GM18507 (cell line): ENCODE results near the gene CAMKMT.
A peak's percentile ranks its signal among the peaks of the same experiment; 100 is the strongest.

Source experiments
- DNase-seq: peaks from one replicate; pipeline ENCODE4 v3.0.0; 2011; ENCODE audit warnings: low read depth; ENCODE audit not compliant: insufficient read length; ENCODE audit errors: extremely low spot score
- FAIRE-seq: peaks from 2 replicates; lab custom pipeline; 2011; peaks lifted over from hg19 to GRCh38; lab: Jason Lieb, UNC

Gene CAMKMT

DNA sequence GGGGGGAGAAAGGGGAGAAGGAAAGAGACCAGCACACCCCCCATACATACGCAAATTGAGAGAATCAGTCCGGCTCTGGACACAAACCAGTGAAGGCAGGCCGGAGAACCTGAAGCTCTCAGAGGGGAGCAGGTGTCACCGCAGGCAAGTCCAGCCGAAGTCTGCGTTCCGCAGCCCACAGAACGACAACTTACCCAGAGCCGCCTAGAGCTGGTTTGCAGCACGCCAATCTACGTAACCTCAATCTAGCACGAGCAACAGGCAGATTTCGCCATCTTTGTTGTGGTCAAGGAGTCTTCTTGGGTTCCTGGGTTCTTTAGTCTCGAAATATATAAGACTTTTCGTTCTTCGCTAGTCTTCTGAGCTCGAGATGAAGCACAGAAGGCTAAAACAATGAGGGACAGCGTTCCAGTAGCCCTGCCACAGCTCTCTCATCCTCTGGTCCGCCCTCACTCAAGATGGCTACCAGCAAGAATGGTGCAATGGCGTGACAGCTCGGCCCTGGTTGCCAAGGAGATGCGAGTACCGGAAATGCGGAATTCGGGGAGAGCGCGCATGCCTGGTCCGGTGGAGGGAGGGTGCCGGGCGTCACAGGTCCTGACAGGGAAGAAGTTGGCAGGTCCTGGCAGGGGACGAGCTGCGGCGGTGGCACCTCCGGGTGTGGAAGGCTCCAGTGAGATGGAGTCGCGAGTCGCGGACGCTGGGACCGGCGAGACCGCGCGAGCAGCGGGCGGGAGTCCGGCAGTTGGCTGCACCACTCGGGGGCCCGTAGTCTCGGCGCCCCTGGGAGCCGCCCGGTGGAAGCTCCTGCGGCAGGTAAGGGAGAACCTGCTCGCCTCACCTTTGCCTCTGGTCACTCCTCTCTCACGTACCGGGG is at the start of gene CAMKMT, which contains the start of gene PREPL:
Gene CAMKMT, plus strand, starts transcription at position 618 of the 877 bp plus-strand sequence.
Gene PREPL, minus strand, starts transcription at position 165 of the 877 bp plus-strand sequence. CDS start 15,152 bp downstream, outside the sequence.
- FAIRE-seq = peak; percentile 97

DNA sequence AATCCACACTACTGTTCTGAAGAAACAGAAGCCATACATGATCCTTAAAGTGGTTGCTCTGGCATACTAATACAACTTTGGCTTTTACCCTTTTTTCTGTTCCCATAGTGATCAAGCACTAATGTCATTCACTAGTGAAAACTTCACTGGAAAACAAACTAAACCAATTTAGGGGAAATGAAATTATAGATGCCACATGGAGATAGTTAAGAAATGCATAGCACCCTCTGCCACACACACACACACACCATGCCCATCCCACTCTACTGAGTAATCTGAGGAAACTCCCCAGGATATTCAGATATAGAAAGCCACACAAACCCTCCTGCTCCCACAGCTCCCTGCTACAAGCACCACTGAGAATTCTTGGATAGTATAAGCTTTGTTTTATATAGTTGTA is 47.4 kb upstream of the CAMKMT start:
- FAIRE-seq (no peak), DNase-seq (no peak)

More for the DNA sequence above, at the start of gene CAMKMT, which contains the start of gene PREPL:
- DNase-seq = peak; percentile 87

DNA sequence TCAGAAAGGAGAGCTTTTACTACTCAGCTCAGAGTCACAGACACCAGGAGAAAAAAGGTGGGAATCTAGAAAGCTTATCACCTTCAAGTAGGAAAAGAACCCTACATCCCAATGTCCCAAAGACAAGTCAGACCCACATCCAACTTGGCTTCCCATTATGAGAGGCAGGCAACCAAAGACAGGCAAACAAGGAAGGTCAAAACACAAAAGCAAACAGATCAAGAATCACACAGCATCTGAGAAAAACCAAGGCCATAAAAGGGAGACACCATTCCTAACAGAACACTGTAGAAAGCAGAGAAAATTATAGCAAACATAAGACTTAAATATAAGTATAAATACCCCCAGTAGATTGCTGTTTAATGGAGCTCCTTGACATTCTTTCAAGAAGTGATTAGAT is 45.8 kb upstream of the CAMKMT start:
- no peak for FAIRE-seq
- no peak for DNase-seq

DNA sequence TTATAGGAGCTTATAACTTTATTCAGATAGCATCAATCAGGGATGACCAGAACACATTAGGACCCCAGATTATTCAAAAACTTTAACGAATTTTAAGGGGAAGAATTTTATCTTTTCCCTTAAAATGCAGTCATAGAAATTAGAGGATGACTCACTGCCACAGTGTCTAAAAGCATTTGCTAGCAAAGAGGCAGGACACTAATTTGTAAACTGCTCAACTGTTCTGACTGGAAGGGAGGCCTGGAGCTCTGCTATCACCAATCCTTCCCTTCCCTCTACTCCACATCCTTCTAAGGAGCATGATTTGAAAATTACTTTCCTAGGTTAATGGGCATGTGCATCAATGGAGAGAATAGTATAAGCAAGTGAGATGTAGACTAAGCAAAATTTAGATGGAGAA is 40.9 kb upstream of the CAMKMT start:
- no peak for FAIRE-seq
- no peak for DNase-seq

DNA sequence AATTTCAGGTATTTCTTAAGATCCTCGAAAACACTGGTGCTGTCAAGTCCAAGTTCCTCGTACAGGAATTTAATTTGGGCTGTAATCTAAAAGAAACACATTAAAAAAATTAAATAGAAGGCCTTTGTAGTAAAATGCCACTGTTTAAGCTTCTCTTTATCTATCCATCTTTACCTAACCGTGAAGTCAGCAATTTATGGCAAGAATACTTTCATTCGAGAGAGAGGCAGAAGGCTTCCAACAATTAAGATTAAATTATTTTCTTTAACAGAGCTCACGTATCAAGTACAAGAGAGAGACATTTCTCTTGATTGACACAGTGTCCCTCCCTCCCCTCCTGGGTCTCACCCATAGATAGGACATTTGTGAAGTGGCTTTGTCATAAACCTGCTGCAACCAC is 40.4 kb upstream of the CAMKMT start:
- no peak for DNase-seq
- FAIRE-seq = no peak

DNA sequence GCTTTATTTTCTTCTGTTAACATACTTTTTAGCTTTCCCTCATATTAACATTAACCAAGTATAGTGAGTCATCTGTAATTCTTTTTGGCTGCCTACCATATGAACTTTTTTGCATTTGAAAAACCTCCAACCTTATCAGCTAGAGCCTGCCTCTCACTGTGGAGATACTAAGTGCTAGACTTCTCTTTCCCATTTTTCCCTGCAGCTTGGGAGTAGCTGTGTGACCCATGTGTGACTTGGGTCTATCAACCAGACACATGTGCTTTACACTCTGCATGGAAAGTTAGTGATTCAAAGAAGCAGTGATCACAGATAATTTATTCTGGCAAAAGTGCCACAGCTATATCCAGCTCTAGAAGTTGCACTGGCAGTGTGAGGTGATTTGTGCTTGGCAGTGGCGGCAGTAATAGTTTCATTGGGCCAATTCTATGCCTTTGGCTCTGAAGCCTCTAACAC is 36.7 kb upstream of the CAMKMT start:
- no peak for FAIRE-seq
- no peak for DNase-seq

DNA sequence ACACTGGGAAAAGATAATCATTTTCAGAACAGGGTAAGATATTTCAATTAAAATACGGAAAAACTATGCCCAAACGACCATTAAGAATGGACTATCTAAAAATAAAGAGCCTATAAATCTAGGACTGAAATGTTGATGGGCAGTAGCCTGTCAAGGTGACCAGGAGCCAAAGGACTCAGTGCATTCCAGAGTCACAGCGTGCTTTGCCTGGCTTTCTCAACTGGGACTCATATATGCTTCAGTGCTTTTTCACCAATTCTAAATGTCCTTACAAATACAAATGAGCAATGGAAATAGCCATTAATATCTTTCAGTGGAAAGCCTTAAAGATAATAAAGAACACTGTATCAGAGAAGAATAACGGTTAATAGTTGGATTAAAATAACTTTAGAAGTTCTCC is 35.9 kb upstream of the CAMKMT start:
- DNase-seq = no peak

DNA sequence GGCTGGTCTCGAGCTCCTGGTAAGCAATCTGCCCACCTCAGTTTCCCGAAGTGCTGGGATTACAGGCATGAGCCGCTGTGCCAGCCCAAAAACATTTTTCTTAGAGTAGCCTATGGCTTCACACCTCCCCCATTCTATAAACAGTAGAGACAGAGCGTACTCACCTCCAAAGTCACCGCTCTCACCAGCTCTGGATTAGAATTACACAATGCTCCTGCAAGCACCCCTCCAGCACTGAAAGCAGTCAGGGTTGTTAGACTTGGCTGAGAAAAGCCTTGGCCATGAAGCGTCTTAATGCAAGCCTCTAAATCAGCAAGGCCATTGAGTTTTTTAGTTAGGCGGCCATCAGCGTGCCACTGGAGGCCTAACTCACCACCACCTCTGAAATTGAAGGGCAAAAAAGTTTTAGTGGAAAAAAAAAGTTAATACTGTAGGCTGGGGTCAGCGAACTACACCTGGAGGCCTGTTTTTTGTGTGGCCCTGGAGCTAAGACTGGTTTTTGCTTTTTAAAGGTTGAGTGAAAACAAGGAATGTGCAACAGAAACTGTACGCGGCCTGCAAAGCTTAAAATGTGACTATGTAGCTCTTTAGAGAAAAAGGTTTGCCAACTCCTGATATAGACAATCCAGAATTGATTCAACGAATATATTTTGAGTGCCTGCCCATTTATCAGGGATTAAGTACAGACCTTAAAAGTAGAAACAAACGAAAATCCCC is 35.0 kb upstream of the CAMKMT start:
- DNase-seq = no peak
- FAIRE-seq = no peak

More for the DNA sequence above, 35.9 kb upstream of the CAMKMT start:
- FAIRE-seq = no peak

DNA sequence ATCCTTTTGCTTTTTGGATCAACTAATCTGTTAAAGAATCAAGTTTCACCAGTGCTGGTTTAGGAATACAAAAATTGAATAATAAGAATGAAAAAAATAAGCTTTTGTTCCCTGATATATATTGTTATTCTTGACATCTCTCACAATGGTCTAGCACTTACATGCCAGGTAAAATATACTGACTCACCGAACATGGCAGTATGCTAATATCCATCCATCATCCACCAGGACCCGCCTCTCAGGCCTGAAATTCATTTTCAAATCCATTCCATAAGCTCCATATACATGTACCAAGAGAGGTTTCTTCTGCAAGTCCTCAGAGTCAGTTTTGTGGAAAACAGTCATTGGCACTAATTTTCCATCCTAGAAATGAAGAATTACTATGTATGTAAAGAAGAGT is 33.0 kb upstream of the CAMKMT start:
- no peak for FAIRE-seq
- no peak for DNase-seq

DNA sequence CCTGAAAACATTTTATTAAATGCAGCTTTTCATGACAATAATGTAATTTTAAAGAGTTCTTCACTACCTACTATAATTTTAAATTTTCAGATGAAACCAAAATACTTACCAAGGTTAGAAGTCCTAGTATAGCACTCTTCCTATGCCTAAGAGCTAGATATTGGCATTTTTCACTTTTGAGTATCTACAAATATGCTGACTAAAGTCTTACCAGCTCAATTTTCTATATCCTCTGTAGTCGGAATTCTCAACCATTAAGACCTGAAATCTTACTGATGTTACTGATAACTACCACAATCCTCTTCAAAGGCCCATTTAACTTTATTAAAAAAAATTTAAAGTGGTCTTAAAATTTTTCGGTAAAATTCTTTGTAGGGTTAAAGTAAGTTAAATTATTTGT is 32.4 kb upstream of the CAMKMT start:
- DNase-seq (no peak), FAIRE-seq (no peak)

DNA sequence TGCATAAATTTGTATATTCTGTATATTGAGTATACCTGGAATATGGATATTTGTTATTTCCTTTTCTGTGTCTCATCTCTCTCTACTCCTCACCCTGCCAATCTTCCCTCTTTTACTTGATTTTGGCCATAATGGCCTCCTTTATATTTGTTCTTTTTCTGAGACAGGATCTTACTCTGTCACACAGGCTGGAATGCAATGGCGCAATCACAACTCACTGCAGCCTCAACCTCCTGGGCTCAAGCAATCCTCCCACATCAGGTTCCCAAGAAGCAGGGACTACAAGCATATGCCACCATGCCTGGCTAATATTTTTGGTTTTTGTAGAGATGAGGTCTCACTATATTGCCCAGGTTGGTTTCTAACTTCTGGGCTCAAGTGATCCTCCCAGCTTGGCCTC is 30.9 kb upstream of the CAMKMT start:
- no peak for DNase-seq
- no peak for FAIRE-seq

DNA sequence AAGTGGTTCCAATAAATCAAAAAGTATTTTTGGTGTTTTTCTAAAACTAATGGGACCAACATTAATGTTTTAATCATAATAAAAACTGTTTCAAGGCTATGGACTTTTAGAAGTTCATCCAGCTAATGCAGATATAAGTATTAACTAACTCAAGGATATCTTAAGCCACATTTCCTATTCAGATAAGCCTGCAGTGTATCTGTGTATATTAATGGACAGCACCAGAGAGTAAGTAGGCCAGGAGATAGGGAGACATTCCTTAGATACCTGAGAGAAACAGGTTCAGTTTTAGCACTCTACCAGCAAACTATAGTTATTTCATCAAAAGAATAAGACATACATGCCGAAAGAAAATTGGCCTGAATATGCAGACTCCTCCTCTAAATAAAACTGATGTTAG is 27.8 kb upstream of the CAMKMT start:
- DNase-seq (no peak), FAIRE-seq (no peak)

DNA sequence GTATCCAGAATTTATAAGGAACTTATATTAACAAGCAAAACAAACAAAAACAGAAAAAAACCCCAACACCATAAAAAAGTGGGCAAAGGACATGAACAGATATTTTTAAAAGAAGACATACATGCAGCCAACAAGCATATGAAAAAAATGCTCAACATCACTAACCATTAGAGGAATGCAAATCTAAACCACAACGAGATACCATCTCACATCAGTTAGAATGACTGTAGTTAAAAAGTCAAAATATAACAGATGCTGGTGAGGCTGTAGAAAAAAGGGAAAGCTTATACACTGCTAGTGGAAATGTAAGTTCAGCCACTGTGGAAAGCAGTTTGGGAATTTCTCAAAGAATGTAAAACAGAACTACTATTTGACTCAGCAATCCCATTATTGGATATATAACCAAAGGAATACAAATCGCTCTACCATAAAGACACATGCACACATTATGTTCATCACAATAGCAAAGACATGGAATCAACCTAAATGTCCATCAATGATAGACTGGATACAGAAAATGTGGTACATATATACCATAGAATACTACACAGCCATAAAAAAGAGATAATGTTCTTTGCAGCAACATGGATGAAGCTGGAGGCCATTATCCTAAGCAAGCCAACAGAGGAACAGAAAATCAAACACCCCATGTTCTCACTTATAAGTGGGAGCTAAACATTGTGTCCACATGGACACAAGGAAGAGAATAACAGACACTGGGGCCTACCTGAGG is 25.8 kb upstream of the CAMKMT start:
- no peak for DNase-seq
- no peak for FAIRE-seq

DNA sequence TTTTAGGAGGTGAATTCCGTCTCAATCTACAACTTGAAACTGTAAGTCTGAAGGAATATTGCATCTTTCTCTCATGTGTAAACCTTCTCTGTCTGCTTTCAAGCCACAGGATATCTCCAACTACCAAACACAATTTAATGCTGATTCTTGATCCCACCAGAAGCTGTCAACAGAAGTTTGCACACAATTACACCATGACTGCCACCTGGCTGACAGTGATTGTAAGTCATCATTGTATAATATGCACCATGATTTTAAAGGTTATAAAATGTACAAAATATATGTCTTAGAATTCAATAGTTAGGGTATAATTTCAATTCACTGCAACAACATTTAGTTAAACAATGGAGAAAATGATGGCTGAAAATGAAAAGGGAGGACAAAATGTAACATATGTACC is 18.9 kb upstream of the CAMKMT start:
- DNase-seq = no peak
- FAIRE-seq = no peak

DNA sequence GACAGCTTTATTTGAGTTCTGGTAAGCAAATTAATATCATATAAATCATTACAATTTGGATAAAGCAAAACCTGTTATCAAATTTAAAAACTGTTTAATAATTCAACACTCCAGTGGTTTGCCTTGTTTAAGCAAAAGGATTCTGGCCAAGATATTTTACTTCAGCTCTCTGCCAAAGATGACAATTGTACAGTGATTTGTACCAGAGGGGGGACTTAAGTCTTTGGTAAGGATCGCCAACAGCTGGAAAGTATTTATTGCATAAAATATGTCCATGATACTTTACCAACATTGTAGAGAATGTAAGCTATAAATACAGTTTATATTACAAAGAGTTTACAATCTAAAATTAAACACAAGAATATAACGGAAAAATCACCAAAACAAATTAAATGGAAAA is 14.2 kb upstream of the CAMKMT start:
- no peak for FAIRE-seq

DNA sequence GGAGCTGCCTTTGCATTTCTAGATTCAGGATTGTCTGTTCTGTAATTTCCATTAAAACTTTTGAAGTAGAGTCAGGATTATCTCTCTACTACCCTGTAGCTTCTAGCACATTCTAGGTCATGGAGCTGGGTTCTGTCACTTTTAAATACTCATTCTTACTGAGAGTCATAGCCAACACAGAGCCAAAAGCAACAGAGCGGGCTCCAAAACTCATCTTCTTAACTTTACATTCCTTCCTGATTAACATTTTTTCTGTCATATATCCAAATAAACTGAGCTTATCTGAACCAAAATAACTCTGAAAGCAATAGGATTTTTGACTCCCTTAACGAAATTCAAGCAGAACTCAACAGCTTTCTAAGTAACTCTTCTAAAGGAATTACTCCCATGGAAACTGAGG is 13.3 kb upstream of the CAMKMT start:
- FAIRE-seq = peak; percentile 21
- no peak for DNase-seq

More for the DNA sequence above, 14.2 kb upstream of the CAMKMT start:
- no peak for DNase-seq

DNA sequence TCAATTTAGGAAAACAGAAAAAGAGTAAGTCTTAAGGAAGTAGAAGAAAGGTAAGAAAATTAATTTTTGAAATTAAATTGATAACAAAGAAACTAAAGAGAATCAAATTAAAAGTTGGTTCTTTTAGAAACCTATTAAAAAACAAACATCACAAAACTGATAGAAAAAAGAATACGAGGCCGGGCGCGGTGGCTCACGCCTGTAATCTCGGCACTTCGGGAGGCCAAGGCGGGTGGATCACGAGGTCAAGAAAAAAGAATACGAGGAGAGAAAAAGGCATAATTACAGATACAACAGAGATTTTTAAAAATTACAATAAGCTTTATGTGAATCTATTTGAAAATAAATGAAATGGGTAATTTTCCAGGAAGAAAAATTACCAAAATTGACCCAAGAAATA is 12.2 kb upstream of the CAMKMT start:
- FAIRE-seq = no peak
- DNase-seq = no peak

DNA sequence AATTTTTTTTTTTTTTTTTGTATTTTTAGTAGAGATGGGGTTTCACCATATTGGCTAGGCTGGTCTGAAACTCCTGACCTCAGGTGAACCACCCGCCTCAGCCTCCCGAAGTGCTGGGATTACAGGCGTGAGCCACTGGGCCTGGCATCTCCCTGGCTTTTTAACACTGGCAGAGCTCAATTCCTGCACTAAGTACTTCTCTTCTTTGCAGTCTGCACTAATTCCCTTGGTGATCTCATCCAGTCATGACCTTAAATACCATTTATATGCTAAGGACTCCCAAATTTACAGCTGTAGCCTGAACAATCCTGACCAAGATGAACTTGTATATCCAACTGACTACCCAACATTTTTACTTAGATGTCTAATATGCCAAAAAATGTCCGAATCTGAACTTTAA is 10.7 kb upstream of the CAMKMT start:
- FAIRE-seq (no peak), DNase-seq (no peak)

DNA sequence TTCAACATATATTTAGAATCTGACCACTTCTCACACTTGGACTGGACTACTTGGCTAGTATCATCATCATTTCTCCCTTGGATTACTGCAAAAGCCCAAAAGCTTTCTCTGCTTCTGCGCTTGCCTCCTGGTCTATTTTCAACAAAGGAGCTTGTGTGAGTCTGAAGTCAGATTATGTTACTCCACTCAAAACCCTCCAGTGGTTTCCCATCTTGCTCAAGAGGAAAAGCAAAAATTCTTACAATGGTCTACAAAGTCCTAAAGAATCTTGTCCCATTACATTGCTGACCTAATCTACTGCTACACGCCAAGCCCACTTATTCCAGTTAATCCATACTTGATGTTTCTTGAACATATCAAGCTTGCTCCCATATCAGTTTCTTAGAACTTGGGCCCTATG is 10.1 kb upstream of the CAMKMT start:
- no peak for FAIRE-seq
- DNase-seq = no peak

DNA sequence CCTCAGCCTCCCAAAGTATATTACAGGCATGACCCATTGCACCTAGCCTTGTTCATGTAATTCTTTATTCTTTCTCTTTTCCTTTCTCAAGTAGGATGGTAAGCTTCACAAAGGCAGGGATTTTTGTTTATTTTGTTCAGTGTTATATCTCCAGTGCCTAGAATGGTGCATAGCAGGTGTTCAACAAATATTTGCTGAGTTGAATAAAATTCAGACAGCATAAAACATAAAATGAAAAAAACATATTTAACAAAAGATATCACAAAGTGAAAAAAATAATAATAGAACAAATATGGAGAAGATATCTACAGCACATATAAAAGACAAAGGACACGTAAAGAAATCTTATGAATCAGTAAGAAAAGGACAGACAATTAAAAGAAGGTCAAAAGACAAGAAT is 9.2 kb upstream of the CAMKMT start:
- FAIRE-seq = no peak
- no peak for DNase-seq
